ENCODE measurements around the gene MTHFR. TPM values are rescaled to one million over a fixed set of nuclear protein-coding genes. Genes with fewer than 3 reads are reported as not detected.

Gene MTHFR
- total RNA-seq, 4 donors from 2014 or later: 82.0 to 130 (median 87.3) TPM

- H3K36me3 ChIP-seq: peaks cover 0 to 98% (median 3%) of the 10 kb centered on the region in 3 donors
Measured at GRCh38 chr1:11835441-11836225, 29.9 kb upstream of the MTHFR start.

GRCh38 chr1:11833900-11834299, 28.1 kb upstream of the MTHFR start:
- DNase-seq: no peak
- no peak overlapping the region for H3K4me3 ChIP-seq
- no peak overlapping the region for H3K27ac ChIP-seq
- no peaks in the 10 kb centered on the region for H3K9me3 ChIP-seq
- H3K27me3 ChIP-seq: no peaks in the 10 kb centered on the region
- TF ChIP-seq CTCF (IDR thresholded peaks at IDR 0.05): no peak
- TF ChIP-seq POLR2A (IDR thresholded peaks at IDR 0.05): no peak
- H3K4me1 ChIP-seq: no peaks in the 10 kb centered on the region
- H3K36me3 ChIP-seq: peaks cover 0 to 97% (median 3%) of the 10 kb centered on the region in 3 donors

More at GRCh38 chr1:11835441-11836225, 29.9 kb upstream of the MTHFR start:
- H3K27me3 ChIP-seq: no peaks in the 10 kb centered on the region
- H3K27ac ChIP-seq: no peak overlapping the region
- no peak for TF ChIP-seq CTCF (IDR thresholded peaks at IDR 0.05)
- TF ChIP-seq POLR2A (IDR thresholded peaks at IDR 0.05): no peak
- H3K9me3 ChIP-seq: no peaks in the 10 kb centered on the region
- no peak overlapping the region for H3K4me3 ChIP-seq
- no peaks in the 10 kb centered on the region for H3K4me1 ChIP-seq
- no peak for DNase-seq

- H3K4me3 ChIP-seq: no peak overlapping the region
- no peak for TF ChIP-seq CTCF (IDR thresholded peaks at IDR 0.05)
- TF ChIP-seq POLR2A (IDR thresholded peaks at IDR 0.05): no peak
- DNase-seq: no peak
- H3K4me1 ChIP-seq: no peaks in the 10 kb centered on the region
- H3K27ac ChIP-seq: no peak overlapping the region
- H3K36me3 ChIP-seq: peaks cover 0 to 99% (median 3%) of the 10 kb centered on the region in 3 donors
- no peaks in the 10 kb centered on the region for H3K27me3 ChIP-seq
- H3K9me3 ChIP-seq: no peaks in the 10 kb centered on the region
Measured at GRCh38 chr1:11833497-11833896, 27.7 kb upstream of the MTHFR start.

GRCh38 chr1:11831945-11832725, 26.4 kb upstream of the MTHFR start:
- no peak overlapping the region for H3K4me3 ChIP-seq
- TF ChIP-seq POLR2A (IDR thresholded peaks at IDR 0.05): no peak
- TF ChIP-seq CTCF (IDR thresholded peaks at IDR 0.05): no peak
- peaks cover 0 to 99% (median 3%) of the 10 kb centered on the region in 3 donors for H3K36me3 ChIP-seq
- H3K27me3 ChIP-seq: no peaks in the 10 kb centered on the region
- H3K27ac ChIP-seq: no peak overlapping the region
- no peak for DNase-seq
- no peaks in the 10 kb centered on the region for H3K4me1 ChIP-seq
- no peaks in the 10 kb centered on the region for H3K9me3 ChIP-seq

- H3K27ac ChIP-seq: no peak overlapping the region
- TF ChIP-seq CTCF (IDR thresholded peaks at IDR 0.05) (no peak), POLR2A (IDR thresholded peaks at IDR 0.05) (no peak)
- no peaks in the 10 kb centered on the region for H3K4me1 ChIP-seq
- H3K9me3 ChIP-seq: no peaks in the 10 kb centered on the region
- H3K4me3 ChIP-seq: no peak overlapping the region
- DNase-seq: no peak
- no peaks in the 10 kb centered on the region for H3K27me3 ChIP-seq
- H3K36me3 ChIP-seq: peaks cover 0 to 99% (median 0%) of the 10 kb centered on the region in 3 donors
Measured at GRCh38 chr1:11828511-11828910, 22.7 kb upstream of the MTHFR start.
